HL-60 (cell line): ENCODE data around the gene LUC7L.

Source experiments
- DNase-seq, 2 experiments: peaks; one replicate each; pipeline ENCODE4 v3.0.0-alpha.2; 2010 to 2020; ENCODE audit warnings: low read depth in 1 of 2, low spot score in 1 of 2
- H3K27ac ChIP-seq: fragments of 250-450 bp; sonication (Bioruptor Pico); replicated peaks from 2 replicates; pipeline ENCODE4 v1.5.1; 2020; ENCODE audit warnings: mild to moderate bottlenecking, moderate library complexity
- H3K27me3 ChIP-seq: fragments of 250-450 bp; sonication (Bioruptor Pico); 2 replicates; pipeline ENCODE4 v1.5.1; 2021; ENCODE audit warnings: mild to moderate bottlenecking, moderate library complexity; ENCODE audit not compliant: insufficient read depth, poor library complexity, severe bottlenecking
- H3K4me3 ChIP-seq: replicated peaks from 2 replicates; pipeline ENCODE4 v1.5.1; 2011; ENCODE audit warnings: mild to moderate bottlenecking, control low read depth, low read length; ENCODE audit not compliant: insufficient read depth
- CTCF ChIP-seq: IDR thresholded peaks from one replicate; pipeline ENCODE4 v1.5.1; 2011; ENCODE audit warnings: low read length, control low read depth, inconsistent platforms; ENCODE audit not compliant: insufficient read depth
- GABPA ChIP-seq: IDR thresholded peaks from 2 replicates; pipeline ENCODE4 v1.6.1; 2012; ENCODE audit warnings: low read depth
- POLR2AphosphoS5 ChIP-seq: IDR thresholded peaks from 2 replicates; pipeline ENCODE4 v1.6.1; 2012; ENCODE audit warnings: low read depth
- REST ChIP-seq: IDR thresholded peaks from 2 replicates; pipeline ENCODE4 v1.6.1; 2012; ENCODE audit warnings: low read depth; ENCODE audit not compliant: insufficient replicate concordance
- SPI1 ChIP-seq: IDR thresholded peaks from 2 replicates; pipeline ENCODE4 v1.6.1; 2012; ENCODE audit warnings: low read depth, mild to moderate bottlenecking, borderline replicate concordance

LUC7L gene

GRCh38 chr16:264440-264951 lies 35.2 kb upstream of the LUC7L start:
- Histone ChIP-seq H3K4me3 (no peak overlapping the region), H3K27ac (no peak overlapping the region), H3K27me3 (peaks cover 3% of the 10 kb centered on the region)
- no peak for DNase-seq
- no peak for TF ChIP-seq POLR2AphosphoS5
- no peak for TF ChIP-seq GABPA
- TF ChIP-seq CTCF: no peak
- TF ChIP-seq SPI1: no peak
- no peak for TF ChIP-seq REST

GRCh38 chr16:263944-264343 lies 34.7 kb upstream of the LUC7L start:
- TF ChIP-seq REST (no peak), SPI1 (no peak), GABPA (no peak), POLR2AphosphoS5 (no peak), CTCF (no peak)
- Histone ChIP-seq H3K27me3 (peaks cover 3% of the 10 kb centered on the region), H3K27ac (no peak overlapping the region), H3K4me3 (no peak overlapping the region)
- no peak for DNase-seq

DNA sequence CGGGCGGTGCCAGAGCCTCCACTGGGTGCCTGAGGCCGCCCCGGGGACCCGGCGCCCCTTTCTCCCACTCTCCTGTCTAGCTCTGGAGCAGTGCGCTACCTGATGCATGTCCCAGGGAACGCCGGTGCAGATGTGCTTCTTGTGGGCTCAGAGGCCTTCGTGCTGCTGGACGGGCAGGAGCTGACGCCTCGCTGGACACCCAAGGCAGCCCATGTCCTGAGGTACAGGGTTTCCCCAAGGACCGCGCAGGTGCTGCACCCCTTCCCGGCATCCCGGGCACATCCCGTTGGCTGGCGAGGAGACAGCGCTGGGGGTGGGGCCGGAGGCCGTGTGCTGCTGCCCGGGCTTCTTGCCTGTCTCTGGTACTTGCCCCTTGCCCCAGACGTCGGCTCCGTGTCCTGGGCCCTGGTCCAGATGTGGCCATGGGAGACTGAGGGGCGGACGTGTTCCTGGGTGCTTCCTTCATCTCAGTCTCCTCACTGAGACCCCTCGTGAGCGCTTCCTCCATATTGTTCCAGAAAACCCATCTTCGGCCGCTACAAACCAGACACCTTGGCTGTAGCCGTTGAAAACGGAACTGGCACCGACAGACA lies 34.0 kb upstream of the LUC7L start:
- Histone ChIP-seq H3K27me3 (no peaks in the 10 kb centered on the region), H3K27ac (no peak overlapping the region), H3K4me3 (no peak overlapping the region)
- no peak for DNase-seq
- no peak for TF ChIP-seq REST
- no peak for TF ChIP-seq CTCF
- no peak for TF ChIP-seq POLR2AphosphoS5
- TF ChIP-seq SPI1: no peak
- TF ChIP-seq GABPA: no peak
